GM19468 (cell line): ENCODE data around the gene NEU1.
A peak's percentile ranks its signal among the peaks of the same experiment; 100 is the strongest.
"Not testable (repeated sequence)": the region's sequence is repeated elsewhere in the genome, so short reads cannot be mapped to it uniquely, and the experiment has no call there.

Source experiments
- ATAC-seq: cut with Tn5 transposase; IDR thresholded peaks from one replicate; pipeline ENCODE4 v1.9.1; 2021; ENCODE audit warnings: mild to moderate bottlenecking, moderate library complexity, moderate number of reproducible peaks; ENCODE audit not compliant: unreplicated experiment; ENCODE audit errors: extremely low read depth

NEU1 gene

GRCh38 chr6:31850765-31851484 is 11.7 kb downstream of the NEU1 start:
- ATAC-seq, result no peak

GRCh38 chr6:31847276-31847978 is 15.2 kb downstream of the NEU1 start:
- no peak for ATAC-seq

GRCh38 chr6:31844507-31844906 is 18.1 kb downstream of the NEU1 start:
- no peak for ATAC-seq

GRCh38 chr6:31842053-31842452 is 20.6 kb downstream of the NEU1 start:
- no peak for ATAC-seq

GRCh38 chr6:31839779-31840126 is 22.9 kb downstream of the NEU1 start:
- not testable (repeated sequence) for ATAC-seq

GRCh38 chr6:31838968-31839367 is 23.7 kb downstream of the NEU1 start:
- ATAC-seq, result no peak

GRCh38 chr6:31838114-31838553 is 24.5 kb downstream of the NEU1 start:
- not testable (repeated sequence) for ATAC-seq

- no peak for ATAC-seq
Measured at GRCh38 chr6:31837369-31838113, 25.1 kb downstream of the NEU1 start.

- no peak for ATAC-seq
Measured at GRCh38 chr6:31836474-31837368, 25.9 kb downstream of the NEU1 start.

GRCh38 chr6:31836047-31836473 is 26.6 kb downstream of the NEU1 start:
- no peak for ATAC-seq

GRCh38 chr6:31834367-31835250 is 28.0 kb downstream of the NEU1 start:
- ATAC-seq, result no peak

- no peak for ATAC-seq
Measured at GRCh38 chr6:31831350-31832215, 31.0 kb downstream of the NEU1 start.

- ATAC-seq, result no peak
Measured at GRCh38 chr6:31830886-31831335, 31.7 kb downstream of the NEU1 start.

GRCh38 chr6:31829633-31830283 is 32.9 kb downstream of the NEU1 start:
- no peak for ATAC-seq

- ATAC-seq, result peak; percentile 41
Measured at GRCh38 chr6:31827286-31828079, 35.1 kb downstream of the NEU1 start, which contains the start of gene HSPA1B. Gene HSPA1B, plus strand, starts transcription at chr6:31827738. Its CDS starts 213 bp downstream, at chr6:31827951.

- ATAC-seq, result no peak
Measured at GRCh38 chr6:31826793-31827285, 35.8 kb downstream of the NEU1 start.
